Neutrophil (primary cell): ENCODE data around the gene SPAST.
A peak's percentile ranks its signal among the peaks of the same experiment; 100 is the strongest.
"Not testable (repeated sequence)": the region's sequence is repeated elsewhere in the genome, so short reads cannot be mapped to it uniquely, and the experiment has no call there.

Experiments
- H3K27ac ChIP-seq: fragments of 200-600 bp; sonication (generic); 2 replicates; pipeline ENCODE4 v1.5.1; 2016; ENCODE audit warnings: mild to moderate bottlenecking, moderate library complexity
- H3K27me3 ChIP-seq: fragments of 200-600 bp; sonication (generic); 2 replicates; pipeline ENCODE4 v1.6.0; 2016; ENCODE audit warnings: mild to moderate bottlenecking
- H3K36me3 ChIP-seq: fragments of 200-600 bp; sonication (generic); 2 replicates; pipeline ENCODE4 v1.5.1; 2017
- H3K4me1 ChIP-seq, 2 experiments: fragments of 200-600 bp in 1 of 2; sonication (generic) in 1 of 2; 1 replicate in 1 of 2; 2 replicates in 1 of 2; pipeline versions ENCODE4 v1.5.1 to v1.6.1; 2013 to 2016; ENCODE audit warnings: low read depth in 1 of 2, low read length in 1 of 2, mild to moderate bottlenecking in 1 of 2, moderate library complexity in 1 of 2; ENCODE audit not compliant: control insufficient read depth in 1 of 2, insufficient read depth in 1 of 2
- H3K4me3 ChIP-seq, 2 experiments: fragments of 200-600 bp in 1 of 2; sonication (generic) in 1 of 2; 1 replicate in 1 of 2; 2 replicates in 1 of 2; pipeline ENCODE4 v1.5.1; 2013 to 2016; ENCODE audit warnings: low read depth in 1 of 2, low read length in 1 of 2, mild to moderate bottlenecking in 1 of 2, moderate library complexity in 1 of 2
- H3K9me3 ChIP-seq: fragments of 200-600 bp; sonication (generic); 2 replicates; pipeline ENCODE4 v1.5.1; 2016
- CTCF ChIP-seq: fragments of 200-600 bp; sonication (generic); IDR thresholded peaks from 2 replicates; pipeline ENCODE4 v1.5.1; 2016; ENCODE audit warnings: antibody characterized with exemption

Gene SPAST

GRCh38 chr2:32063310-32064020, at the start of gene SPAST:
Gene SPAST, plus strand, starts transcription at chr2:32063556. Its CDS starts 276 bp downstream, at chr2:32063832.
- no peaks in the 10 kb centered on the region for H3K27me3 ChIP-seq
- H3K36me3 ChIP-seq: peaks cover 9% of the 10 kb centered on the region
- H3K27ac ChIP-seq: peak within 1 kb of the TSS; percentile 97
- peak within 1 kb of the TSS; percentile 94 to 99 for H3K4me3 ChIP-seq
- H3K4me1 ChIP-seq: peaks cover 27 to 32% of the 10 kb centered on the region in 2 experiments
- no peaks in the 10 kb centered on the region for H3K9me3 ChIP-seq
- TF ChIP-seq CTCF: peak; percentile 93

GRCh38 chr2:32018789-32019482, 44.4 kb upstream of the SPAST start:
- not testable (repeated sequence) for H3K27me3 ChIP-seq, H3K9me3 ChIP-seq, H3K4me3 ChIP-seq, H3K4me1 ChIP-seq, H3K27ac ChIP-seq
- H3K36me3 ChIP-seq: peaks cover 38% of the 10 kb centered on the region

- H3K36me3 ChIP-seq, H3K27ac ChIP-seq, H3K9me3 ChIP-seq, H3K4me3 ChIP-seq, H3K4me1 ChIP-seq, H3K27me3 ChIP-seq: not testable (repeated sequence)
Observed at GRCh38 chr2:32034198-32034887, 29.0 kb upstream of the SPAST start.

- peaks cover 14 to 15% of the 10 kb centered on the region in 2 experiments for H3K4me1 ChIP-seq
- H3K27me3 ChIP-seq: no peaks in the 10 kb centered on the region
- peak within 1 kb of the TSS; percentile 82 to 85 for H3K4me3 ChIP-seq
- no peaks in the 10 kb centered on the region for H3K9me3 ChIP-seq
- peak within 1 kb of the TSS; percentile 86 for H3K27ac ChIP-seq
- peak; percentile 30 for TF ChIP-seq CTCF
- H3K36me3 ChIP-seq: no peaks in the 10 kb centered on the region
Observed at GRCh38 chr2:32039447-32040219, 23.7 kb upstream of the SPAST start, which contains the start of gene DPY30. Gene DPY30, minus strand, starts transcription at chr2:32039805. Its CDS starts 349 bp downstream, at chr2:32039456.

- no peak overlapping the region for H3K4me3 ChIP-seq
- peaks cover 14% of the 10 kb centered on the region in 2 experiments for H3K4me1 ChIP-seq
- no peaks in the 10 kb centered on the region for H3K27me3 ChIP-seq
- no peak for TF ChIP-seq CTCF
- H3K36me3 ChIP-seq: no peaks in the 10 kb centered on the region
- no peak overlapping the region for H3K27ac ChIP-seq
- H3K9me3 ChIP-seq: no peaks in the 10 kb centered on the region
Observed at GRCh38 chr2:32043561-32043960, 19.8 kb upstream of the SPAST start.

GRCh38 chr2:32051836-32052439, 11.4 kb upstream of the SPAST start:
- H3K4me1 ChIP-seq: no peaks in the 10 kb centered on the region
- no peak overlapping the region for H3K4me3 ChIP-seq
- no peak overlapping the region for H3K27ac ChIP-seq
- no peaks in the 10 kb centered on the region for H3K27me3 ChIP-seq
- H3K9me3 ChIP-seq: no peaks in the 10 kb centered on the region
- H3K36me3 ChIP-seq: no peaks in the 10 kb centered on the region
- no peak for TF ChIP-seq CTCF

GRCh38 chr2:32054583-32054982, 8.8 kb upstream of the SPAST start:
- H3K4me1 ChIP-seq, H3K27me3 ChIP-seq, H3K4me3 ChIP-seq, H3K27ac ChIP-seq, H3K36me3 ChIP-seq, H3K9me3 ChIP-seq: not testable (repeated sequence)
